ENCODE measurements around the gene TNIK. TPM values are rescaled to one million over a fixed set of nuclear protein-coding genes. Genes with fewer than 3 reads are reported as not detected.

Gene TNIK
- total RNA-seq, 4 donors from 2014 or later, result 32.9 to 52.0 (median 40.2) TPM

GRCh38 chr3:171358881-171359198 lies 101.4 kb downstream of the TNIK start:
- H3K27ac ChIP-seq, result peak overlapping the region in 2 of 4 donors; percentile 7 to 8
- intact Hi-C loops (cut with DNase I; ENCODE audit: low total_unique reads), result no loop called here
- H3K4me3 ChIP-seq, result no peak overlapping the region
- H3K36me3 ChIP-seq, result no peaks in the 10 kb centered on the region
- H3K4me1 ChIP-seq, result peaks cover 0 to 20% (median 14%) of the 10 kb centered on the region in 4 donors
- in situ Hi-C loops (cut with MboI; ENCODE audit: low pct_ligation_motif_present in 1 of 4, low pct_unique_long_range_greater_than_20kb in 1 of 4, low sequenced_read_pairs in 3 of 4), result no loop called here
- H3K27me3 ChIP-seq, result no peaks in the 10 kb centered on the region
- DNase-seq, result no peak
- no peak for TF ChIP-seq EP300 (IDR thresholded peaks at IDR 0.05; ENCODE audit: low read depth)
- TF ChIP-seq CTCF (IDR thresholded peaks at IDR 0.05), result no peak
- no peak for TF ChIP-seq POLR2A (IDR thresholded peaks at IDR 0.05)
- TF ChIP-seq POLR2AphosphoS5 (IDR thresholded peaks at IDR 0.05), result no peak
- WGBS, 2 donors (ENCODE audit: low coverage in 1 of 2), result 55 to 85% methylated on average over 2 of the region's 2 CpGs
- no peaks in the 10 kb centered on the region for H3K9me3 ChIP-seq

DNA sequence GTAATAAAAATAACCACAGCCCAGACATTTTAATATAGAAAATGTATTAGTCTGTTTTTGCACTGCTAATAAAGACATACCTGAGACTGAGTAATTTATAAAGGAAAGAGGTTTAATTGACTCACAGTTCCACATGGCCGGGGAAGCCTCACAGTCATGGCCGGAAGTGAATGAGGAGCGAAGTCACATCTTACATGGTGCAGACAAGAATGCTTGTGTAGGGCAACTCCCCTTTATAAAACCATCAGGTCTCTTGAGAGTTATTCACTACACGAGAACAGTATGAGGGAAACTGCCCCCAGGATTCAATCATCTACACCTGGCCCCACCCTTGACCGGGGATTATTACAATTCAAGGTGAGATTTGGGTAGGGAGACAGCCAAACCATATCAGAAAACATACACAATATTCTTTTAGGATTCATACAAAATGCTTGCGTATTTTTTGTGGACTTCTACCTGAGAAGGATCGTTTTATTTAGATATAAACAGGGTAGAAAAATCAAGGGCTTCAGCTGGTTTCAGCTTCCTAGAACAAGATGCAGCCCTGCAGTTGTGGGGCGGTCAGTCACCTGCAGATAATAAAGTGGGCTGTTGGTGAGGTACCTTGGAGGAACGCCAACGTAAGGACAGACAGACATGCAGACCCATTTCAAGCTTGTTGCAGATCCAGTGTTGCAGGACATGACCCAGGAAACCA lies 101.9 kb downstream of the TNIK start:
- intact Hi-C loops (cut with DNase I; ENCODE audit: low total_unique reads), result no loop called here
- Histone ChIP-seq H3K27me3 (no peaks in the 10 kb centered on the region), H3K4me3 (no peak overlapping the region), H3K36me3 (no peaks in the 10 kb centered on the region), H3K4me1 (peaks cover 0 to 20% (median 13%) of the 10 kb centered on the region in 4 donors), H3K27ac (peak overlapping the region in 2 of 4 donors; percentile 7 to 8), H3K9me3 (no peaks in the 10 kb centered on the region)
- DNase-seq, result peak; percentile 14
- in situ Hi-C loops (cut with MboI; ENCODE audit: low pct_ligation_motif_present in 1 of 4, low pct_unique_long_range_greater_than_20kb in 1 of 4, low sequenced_read_pairs in 3 of 4), result no loop called here
- WGBS, 2 donors (ENCODE audit: low coverage in 1 of 2), result 57 to 62% methylated on average over 5 to 10 of the region's 10 CpGs
- no peak for TF ChIP-seq CTCF (IDR thresholded peaks at IDR 0.05)
- no peak for TF ChIP-seq POLR2A (IDR thresholded peaks at IDR 0.05)
- no peak for TF ChIP-seq EP300 (IDR thresholded peaks at IDR 0.05; ENCODE audit: low read depth)
- no peak for TF ChIP-seq POLR2AphosphoS5 (IDR thresholded peaks at IDR 0.05)

GRCh38 chr3:171357721-171358120 lies 102.5 kb downstream of the TNIK start:
- peak overlapping the region in 1 of 4 donors; percentile 8 for H3K27ac ChIP-seq

GRCh38 chr3:171356251-171356650 lies 104.0 kb downstream of the TNIK start:
- no peak for DNase-seq
- Histone ChIP-seq H3K4me3 (no peak overlapping the region), H3K36me3 (no peaks in the 10 kb centered on the region), H3K9me3 (no peaks in the 10 kb centered on the region), H3K4me1 (peaks cover 0 to 18% (median 9%) of the 10 kb centered on the region in 4 donors), H3K27me3 (no peaks in the 10 kb centered on the region), H3K27ac (no peak overlapping the region)
- intact Hi-C loops (cut with DNase I; ENCODE audit: low total_unique reads) (no loop called here), in situ Hi-C loops (cut with MboI; ENCODE audit: low pct_ligation_motif_present in 1 of 4, low pct_unique_long_range_greater_than_20kb in 1 of 4, low sequenced_read_pairs in 3 of 4) (no loop called here)
- TF ChIP-seq EP300 (IDR thresholded peaks at IDR 0.05; ENCODE audit: low read depth), result no peak
- TF ChIP-seq POLR2AphosphoS5 (IDR thresholded peaks at IDR 0.05), result no peak
- TF ChIP-seq CTCF (IDR thresholded peaks at IDR 0.05), result no peak
- no peak for TF ChIP-seq POLR2A (IDR thresholded peaks at IDR 0.05)
- WGBS, 2 donors (ENCODE audit: low coverage in 1 of 2), result 65 to 77% methylated on average over 3 of the region's 3 CpGs

More at GRCh38 chr3:171357721-171358120, 102.5 kb downstream of the TNIK start:
- H3K9me3 ChIP-seq, result no peaks in the 10 kb centered on the region
- intact Hi-C loops (cut with DNase I; ENCODE audit: low total_unique reads) (no loop called here), in situ Hi-C loops (cut with MboI; ENCODE audit: low pct_ligation_motif_present in 1 of 4, low pct_unique_long_range_greater_than_20kb in 1 of 4, low sequenced_read_pairs in 3 of 4) (no loop called here)
- no peaks in the 10 kb centered on the region for H3K36me3 ChIP-seq
- TF ChIP-seq POLR2A (IDR thresholded peaks at IDR 0.05), result no peak
- no peak for TF ChIP-seq POLR2AphosphoS5 (IDR thresholded peaks at IDR 0.05)
- no peak for TF ChIP-seq CTCF (IDR thresholded peaks at IDR 0.05)
- no peak for TF ChIP-seq EP300 (IDR thresholded peaks at IDR 0.05; ENCODE audit: low read depth)
- H3K4me3 ChIP-seq, result no peak overlapping the region
- WGBS, 2 donors (ENCODE audit: low coverage in 1 of 2), result 92 to 100% methylated on average over 2 to 8 of the region's 8 CpGs
- DNase-seq, result no peak
- H3K27me3 ChIP-seq, result no peaks in the 10 kb centered on the region
- peaks cover 0 to 16% (median 8%) of the 10 kb centered on the region in 4 donors for H3K4me1 ChIP-seq
